Keratinocyte (primary cell): ENCODE results near the gene DLGAP1. TPM values are rescaled to one million over a fixed set of nuclear protein-coding genes. Genes with fewer than 3 reads are reported as not detected.

Experiments
- DNase-seq: peaks from one replicate; pipeline ENCODE4 v3.0.0-alpha.2; 2011; ENCODE audit warnings: low read depth, missing footprints, low spot score
- FAIRE-seq: peaks from 2 replicates; lab custom pipeline; 2011; peaks lifted over from hg19 to GRCh38; lab: Jason Lieb, UNC
- H2AFZ ChIP-seq: 2 replicates; pipeline ENCODE4 v1.6.0; 2012; ENCODE audit warnings: low read length, control low read depth, inconsistent platforms; ENCODE audit not compliant: control insufficient read depth
- H3K27ac ChIP-seq: 2 replicates; pipeline ENCODE4 v1.5.1; 2011; ENCODE audit warnings: low read length; ENCODE audit not compliant: control insufficient read depth, insufficient read depth
- H3K27me3 ChIP-seq: 3 replicates; pipeline ENCODE4 v1.6.0; 2011; ENCODE audit warnings: low read length; ENCODE audit not compliant: control insufficient read depth, insufficient read depth; ENCODE audit errors: extremely low read depth
- H3K36me3 ChIP-seq, 2 experiments: 2 replicates in 1 of 2; 3 replicates in 1 of 2; pipeline ENCODE4 v1.5.1; 2011; ENCODE audit warnings: low read length in 2 of 2, mild to moderate bottlenecking in 1 of 2; ENCODE audit not compliant: control insufficient read depth in 2 of 2, insufficient read depth in 2 of 2; ENCODE audit errors: extremely low read depth in 1 of 2
- H3K4me1 ChIP-seq: 3 replicates; pipeline ENCODE4 v1.5.1; 2011; ENCODE audit warnings: low read length; ENCODE audit not compliant: control insufficient read depth, insufficient read depth; ENCODE audit errors: extremely low read depth
- H3K4me2 ChIP-seq: 3 replicates; pipeline ENCODE4 v1.6.0; 2011; ENCODE audit warnings: low read depth, low read length; ENCODE audit not compliant: control insufficient read depth, insufficient read depth; ENCODE audit errors: extremely low read depth
- H3K4me3 ChIP-seq, 3 experiments: fragments of 200-600 bp in 1 of 3; sonication (generic) in 1 of 3; 2 replicates in 2 of 3; 3 replicates in 1 of 3; pipeline ENCODE4 v1.5.1; 2011 to 2016; ENCODE audit warnings: low read length in 3 of 3, mild to moderate bottlenecking in 3 of 3, control low read depth in 2 of 3, inconsistent platforms in 1 of 3, low read depth in 1 of 3, mixed read lengths in 1 of 3, mixed run types in 1 of 3, moderate library complexity in 1 of 3; ENCODE audit not compliant: control insufficient read depth in 2 of 3, insufficient read depth in 2 of 3; ENCODE audit errors: extremely low read depth in 1 of 3
- H3K79me2 ChIP-seq: 2 replicates; pipeline ENCODE4 v1.6.0; 2012; ENCODE audit warnings: low read length; ENCODE audit not compliant: control insufficient read depth, insufficient read depth
- H3K9ac ChIP-seq: 3 replicates; pipeline ENCODE4 v1.6.0; 2011; ENCODE audit warnings: low read length; ENCODE audit not compliant: control insufficient read depth, insufficient read depth; ENCODE audit errors: extremely low read depth
- H3K9me1 ChIP-seq: 3 replicates; pipeline ENCODE4 v1.6.0; 2011; ENCODE audit warnings: low read length; ENCODE audit not compliant: control insufficient read depth, insufficient read depth; ENCODE audit errors: extremely low read depth
- H3K9me3 ChIP-seq: 2 replicates; pipeline ENCODE4 v1.5.1; 2012; ENCODE audit warnings: low read depth, low read length; ENCODE audit not compliant: control insufficient read depth
- H4K20me1 ChIP-seq: 3 replicates; pipeline ENCODE4 v1.6.0; 2011; ENCODE audit warnings: low read length; ENCODE audit not compliant: control insufficient read depth, insufficient read depth; ENCODE audit errors: extremely low read depth
- EZH2 ChIP-seq: IDR thresholded peaks from one replicate; pipeline ENCODE4 v1.6.1; 2012; ENCODE audit warnings: inconsistent platforms, mild to moderate bottlenecking, low read length, moderate library complexity
- dilution Hi-C: fragments of 300-500 bp; cut with MboI; formaldehyde crosslinking; loops from one replicate; pipeline ENCODE4 v1.7.0; 2020; ENCODE audit warnings: low sequenced_read_pairs; ENCODE audit not compliant: extremely low pct_ligation_motif_present
- polyA plus RNA-seq, 5 experiments: library from polyadenylated mRNA; depleted of rRNA in 3 of 5; stranded (reverse) in 3 of 5; stranded (forward) in 1 of 5; unstranded in 1 of 5; fragments of >200 nt; gene quantifications; 1 replicate in 1 of 5; 2 replicates in 3 of 5; 3 replicates in 1 of 5; pipeline versions ENCODE4 v1.2.1 to v1.2.3, GENCODE V29; 2011 to 2012; ENCODE audit warnings: missing spikeins in 2 of 5, low read depth in 1 of 5, low replicate concordance in 1 of 5
- TF ChIP-seq, protein P1 (sequence below), 3 experiments: IDR thresholded peaks in 1 of 3; conservative IDR thresholded peaks in 1 of 3; optimal IDR thresholded peaks in 1 of 3; 2 replicates in 2 of 3; 3 replicates in 1 of 3; pipeline versions ENCODE3 to v1.5.1; 2011; ENCODE audit warnings: low read length in 3 of 3, mild to moderate bottlenecking in 3 of 3, moderate library complexity in 2 of 3, control low read depth in 1 of 3, inconsistent platforms in 1 of 3; ENCODE audit not compliant: insufficient read depth in 2 of 3; ENCODE audit errors: extremely low read depth in 1 of 3

The DLGAP1 gene
- polyA plus RNA-seq, 1 donor (not counting 4 experiments of a cell fraction or from before 2014, with no cell fraction given) = not detected

DNA sequence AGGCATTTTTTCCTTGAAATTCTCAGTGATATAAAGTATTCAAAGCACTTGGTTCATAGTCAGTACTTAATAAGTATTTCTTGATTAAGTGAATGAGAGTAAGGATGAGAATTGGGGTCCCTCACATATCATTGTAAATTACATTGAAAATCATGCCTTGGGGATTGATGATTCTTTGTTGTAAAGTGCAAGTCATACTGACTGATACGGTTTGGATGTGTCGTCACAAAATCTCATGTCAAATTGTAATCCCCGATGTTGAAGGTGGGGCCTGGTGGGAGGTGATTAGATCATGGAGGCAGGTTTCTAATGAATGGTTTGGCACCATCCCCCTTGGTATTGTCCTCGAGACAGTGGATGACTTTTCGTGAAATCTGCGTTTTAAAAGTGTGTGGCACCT is 385.9 kb downstream of the DLGAP1 start:
- DNase-seq (no peak), FAIRE-seq (no peak)
- Histone ChIP-seq H3K4me3 (no peak overlapping the region), H3K4me1 (no peaks in the 10 kb centered on the region), H4K20me1 (no peaks in the 10 kb centered on the region), H3K27ac (no peak overlapping the region), H3K27me3 (no peaks in the 10 kb centered on the region), H3K9ac (no peak overlapping the region), H3K79me2 (no peaks in the 10 kb centered on the region), H2AFZ (no peak overlapping the region), H3K9me1 (no peaks in the 10 kb centered on the region), H3K9me3 (no peaks in the 10 kb centered on the region), H3K4me2 (no peak overlapping the region), H3K36me3 (no peaks in the 10 kb centered on the region)
- no peak for TF ChIP-seq EZH2
- TF ChIP-seq, protein P1, sequence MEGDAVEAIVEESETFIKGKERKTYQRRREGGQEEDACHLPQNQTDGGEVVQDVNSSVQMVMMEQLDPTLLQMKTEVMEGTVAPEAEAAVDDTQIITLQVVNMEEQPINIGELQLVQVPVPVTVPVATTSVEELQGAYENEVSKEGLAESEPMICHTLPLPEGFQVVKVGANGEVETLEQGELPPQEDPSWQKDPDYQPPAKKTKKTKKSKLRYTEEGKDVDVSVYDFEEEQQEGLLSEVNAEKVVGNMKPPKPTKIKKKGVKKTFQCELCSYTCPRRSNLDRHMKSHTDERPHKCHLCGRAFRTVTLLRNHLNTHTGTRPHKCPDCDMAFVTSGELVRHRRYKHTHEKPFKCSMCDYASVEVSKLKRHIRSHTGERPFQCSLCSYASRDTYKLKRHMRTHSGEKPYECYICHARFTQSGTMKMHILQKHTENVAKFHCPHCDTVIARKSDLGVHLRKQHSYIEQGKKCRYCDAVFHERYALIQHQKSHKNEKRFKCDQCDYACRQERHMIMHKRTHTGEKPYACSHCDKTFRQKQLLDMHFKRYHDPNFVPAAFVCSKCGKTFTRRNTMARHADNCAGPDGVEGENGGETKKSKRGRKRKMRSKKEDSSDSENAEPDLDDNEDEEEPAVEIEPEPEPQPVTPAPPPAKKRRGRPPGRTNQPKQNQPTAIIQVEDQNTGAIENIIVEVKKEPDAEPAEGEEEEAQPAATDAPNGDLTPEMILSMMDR (optimal IDR thresholded peaks at IDR 0.05 in 1 of 3, IDR thresholded peaks at IDR 0.05 in 1 of 3, conservative IDR thresholded peaks at IDR 0.05 in 1 of 3; ENCODE audit: extremely low read depth in 1 of 3, insufficient read depth in 2 of 3, low read length in 3 of 3) = no peak
- dilution Hi-C loops = no loop called here

GRCh38 chr18:4068552-4069158 is 386.5 kb downstream of the DLGAP1 start:
- Histone ChIP-seq H3K27me3 (no peaks in the 10 kb centered on the region), H3K79me2 (no peaks in the 10 kb centered on the region), H3K9me1 (no peaks in the 10 kb centered on the region), H3K4me3 (no peak overlapping the region), H3K4me2 (no peak overlapping the region), H2AFZ (no peak overlapping the region), H4K20me1 (no peaks in the 10 kb centered on the region), H3K36me3 (no peaks in the 10 kb centered on the region), H3K9ac (no peak overlapping the region), H3K9me3 (no peaks in the 10 kb centered on the region), H3K4me1 (no peaks in the 10 kb centered on the region), H3K27ac (no peak overlapping the region)
- dilution Hi-C loops = no loop called here
- FAIRE-seq (peak; percentile 86), DNase-seq (peak; percentile 7)
- no peak for TF ChIP-seq EZH2
- TF ChIP-seq, protein P1 (optimal IDR thresholded peaks at IDR 0.05 in 1 of 3, IDR thresholded peaks at IDR 0.05 in 1 of 3, conservative IDR thresholded peaks at IDR 0.05 in 1 of 3; ENCODE audit: extremely low read depth in 1 of 3, insufficient read depth in 2 of 3, low read length in 3 of 3) = peak; percentile 52 to 67 (median 60)
